ENCODE results near the gene SLC7A8.
"Not testable (repeated sequence)": the region's sequence is repeated elsewhere in the genome, so short reads cannot be mapped to it uniquely, and the experiment has no call there.

- not testable (repeated sequence) for TF ChIP-seq TAF1, POLR2A, SPI1, POLR2AphosphoS5 (IDR thresholded peaks at IDR 0.05; ENCODE audit: low read depth, low read length)
Measured at GRCh38 chr14:23199141-23199540, 15.7 kb upstream of the SLC7A8 start.
